ENCODE measurements around the gene HTT. TPM values are rescaled to one million over a fixed set of nuclear protein-coding genes. Genes with fewer than 3 reads are reported as not detected.

HTT gene
- total RNA-seq, 1 experiment from 2014 or later, result 64.4 TPM

- Histone ChIP-seq H3K27me3 (ENCODE audit: insufficient read depth, low read length) (no peaks in the 10 kb centered on the region), H4K91ac (ENCODE audit: insufficient read length, low read depth, low read length) (no peak overlapping the region), H2BK120ac (ENCODE audit: low read depth, low read length, poor library complexity, severe bottlenecking) (no peak overlapping the region), H3K9me3 (ENCODE audit: control insufficient read depth, low read depth, low read length) (no peaks in the 10 kb centered on the region), H3K4me1 (ENCODE audit: insufficient read depth, low read length) (no peaks in the 10 kb centered on the region), H4K20me1 (ENCODE audit: control insufficient read depth, insufficient read depth, insufficient read length) (no peaks in the 10 kb centered on the region), H3K4me2 (ENCODE audit: insufficient read depth, insufficient read length, low read length) (no peak overlapping the region), H3K79me1 (ENCODE audit: insufficient read depth, low read depth, low read length, poor library complexity, severe bottlenecking) (no peaks in the 10 kb centered on the region), H2AK5ac (ENCODE audit: insufficient read length, low read length) (no peak overlapping the region), H2BK12ac (ENCODE audit: insufficient read length, low read depth, low read length) (no peak overlapping the region), H2AFZ (ENCODE audit: low read length) (no peak overlapping the region), H2BK15ac (ENCODE audit: low read depth, low read length) (no peak overlapping the region), H3K23ac (ENCODE audit: insufficient read length, low read depth, low read length) (no peak overlapping the region), H4K8ac (replicated peaks; ENCODE audit: insufficient read length, low read depth, low read length) (no peak overlapping the region), H2BK5ac (ENCODE audit: insufficient read length, low read length) (no peak overlapping the region), H3K14ac (ENCODE audit: insufficient read depth, low read length) (no peak overlapping the region), H3K9ac (ENCODE audit: extremely low read depth, insufficient read length, low read length) (no peak overlapping the region), H3K18ac (ENCODE audit: insufficient read length, low read depth, low read length) (no peak overlapping the region), H3K27ac (ENCODE audit: insufficient read length, low read depth, low read length) (no peak overlapping the region), H3K23me2 (ENCODE audit: insufficient read length, low read depth, low read length, poor library complexity, severe bottlenecking) (no peaks in the 10 kb centered on the region), H3K56ac (ENCODE audit: insufficient read length, low read depth, low read length) (no peak overlapping the region), H2BK20ac (ENCODE audit: low read depth, low read length, poor library complexity, severe bottlenecking) (no peak overlapping the region), H3K79me2 (ENCODE audit: insufficient read depth, low read length) (no peaks in the 10 kb centered on the region), H3K4ac (ENCODE audit: low read depth, low read length) (no peak overlapping the region), H3T11ph (ENCODE audit: low read length) (no peak overlapping the region), H4K5ac (ENCODE audit: insufficient read length, low read depth, low read length) (no peak overlapping the region)
- Mint-ChIP-seq H3K27ac (no peak overlapping the region), H3K9me3 (peaks cover 11 to 14% of the 10 kb centered on the region in 2 experiments; a peak in 4 of 5 replicates), H3K4me1 (peaks cover 0 to 3% of the 10 kb centered on the region in 2 experiments; a peak in 1 of 4 replicates), H3K27me3 (ENCODE audit: low read depth) (peaks cover 46% of the 10 kb centered on the region), H3K4me3 (no peak overlapping the region), H3K36me3 (ENCODE audit: insufficient read depth in 1 of 3, low read depth in 3 of 3) (peaks cover 0 to 6% (median 3%) of the 10 kb centered on the region in 3 experiments; a peak in 3 of 7 replicates)
- no peak for TF ChIP-seq CTCF (conservative IDR thresholded peaks at IDR 0.05)
- DNase-seq, result peak; percentile 30
- no CpG with 5 or more reads among the region's 38 CpGs for WGBS (ENCODE audit: extremely low coverage, insufficient read length, low lambda C conversion rate)
Measured at GRCh38 chr4:3285558-3286334, 211.3 kb downstream of the HTT start.
